SIG-M5 (cell line): ENCODE data around the gene NRARP.

ENCODE experiments used
- DNase-seq: peaks from one replicate; lab custom pipeline; 2025; lab: John Stamatoyannopoulos, UW

The NRARP gene

DNA sequence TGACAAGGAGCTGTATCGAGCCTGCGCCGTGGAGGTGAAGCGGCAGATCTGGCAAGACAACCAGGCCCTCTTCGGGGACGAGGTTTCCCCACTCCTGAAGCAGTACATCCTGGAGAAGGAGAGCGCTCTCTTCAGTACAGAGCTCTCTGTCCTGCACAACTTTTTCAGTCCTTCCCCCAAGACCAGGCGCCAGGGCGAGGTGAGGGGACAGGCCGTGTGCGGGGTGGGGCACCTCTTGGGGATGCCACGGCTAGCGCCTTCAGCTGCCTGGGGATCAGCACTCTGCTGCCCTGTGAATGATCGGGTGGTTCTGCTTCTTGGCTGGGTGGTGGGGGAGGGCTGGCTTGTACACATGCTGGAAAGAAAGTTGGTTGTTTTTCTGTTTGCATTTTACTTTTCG is 45.2 kb downstream of the NRARP start:
- no peak for DNase-seq

DNA sequence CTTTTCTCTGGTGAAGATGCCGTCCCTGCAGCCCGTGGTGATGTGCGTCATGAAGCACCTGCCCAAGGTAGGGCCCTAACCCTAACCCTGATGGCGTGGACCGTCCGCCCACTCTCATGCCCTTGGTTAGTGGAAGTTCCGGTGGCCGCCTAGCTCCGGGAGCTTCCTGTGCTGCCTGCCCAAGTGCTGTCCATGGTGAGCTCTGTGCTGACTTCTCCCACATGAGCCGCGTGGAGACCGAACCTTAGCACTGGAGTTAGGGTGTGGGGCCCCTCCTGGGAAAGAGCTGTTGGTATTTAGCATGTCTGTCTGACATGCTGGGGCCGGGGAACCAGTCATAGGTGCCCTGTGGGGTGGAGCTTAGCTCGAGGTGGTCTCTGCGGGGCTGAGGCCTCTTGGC is 45.7 kb downstream of the NRARP start:
- DNase-seq: no peak

DNA sequence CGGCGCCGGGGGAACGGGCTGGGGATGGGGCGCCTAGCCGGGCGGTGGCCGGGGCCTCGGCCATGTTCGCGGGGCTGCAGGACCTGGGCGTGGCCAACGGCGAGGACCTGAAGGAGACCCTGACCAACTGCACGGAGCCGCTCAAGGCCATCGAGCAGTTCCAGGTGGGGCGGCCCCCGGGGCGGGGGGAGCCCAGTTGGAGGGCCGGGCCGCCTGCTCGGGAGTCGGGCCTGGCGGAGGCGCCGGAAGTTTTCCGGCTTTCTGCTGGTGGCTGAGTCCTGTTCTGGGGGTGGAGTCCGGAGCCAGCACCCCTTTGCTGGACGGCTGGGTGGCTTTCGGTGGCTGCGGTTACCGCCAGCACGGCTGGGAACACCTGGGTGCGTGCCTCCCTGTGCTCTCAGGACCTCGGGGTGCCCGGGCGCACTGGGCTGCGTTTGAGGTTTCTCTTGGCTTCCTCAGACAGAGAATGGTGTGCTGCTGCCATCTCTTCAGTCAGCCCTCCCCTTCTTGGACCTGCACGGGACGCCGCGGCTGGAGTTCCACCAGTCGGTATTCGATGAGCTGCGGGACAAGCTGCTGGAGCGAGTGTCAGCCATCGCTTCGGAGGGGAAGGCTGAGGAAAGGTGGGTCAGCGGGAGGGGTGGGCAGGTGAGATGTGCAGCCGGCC is 46.5 kb downstream of the NRARP start:
- no peak for DNase-seq

DNA sequence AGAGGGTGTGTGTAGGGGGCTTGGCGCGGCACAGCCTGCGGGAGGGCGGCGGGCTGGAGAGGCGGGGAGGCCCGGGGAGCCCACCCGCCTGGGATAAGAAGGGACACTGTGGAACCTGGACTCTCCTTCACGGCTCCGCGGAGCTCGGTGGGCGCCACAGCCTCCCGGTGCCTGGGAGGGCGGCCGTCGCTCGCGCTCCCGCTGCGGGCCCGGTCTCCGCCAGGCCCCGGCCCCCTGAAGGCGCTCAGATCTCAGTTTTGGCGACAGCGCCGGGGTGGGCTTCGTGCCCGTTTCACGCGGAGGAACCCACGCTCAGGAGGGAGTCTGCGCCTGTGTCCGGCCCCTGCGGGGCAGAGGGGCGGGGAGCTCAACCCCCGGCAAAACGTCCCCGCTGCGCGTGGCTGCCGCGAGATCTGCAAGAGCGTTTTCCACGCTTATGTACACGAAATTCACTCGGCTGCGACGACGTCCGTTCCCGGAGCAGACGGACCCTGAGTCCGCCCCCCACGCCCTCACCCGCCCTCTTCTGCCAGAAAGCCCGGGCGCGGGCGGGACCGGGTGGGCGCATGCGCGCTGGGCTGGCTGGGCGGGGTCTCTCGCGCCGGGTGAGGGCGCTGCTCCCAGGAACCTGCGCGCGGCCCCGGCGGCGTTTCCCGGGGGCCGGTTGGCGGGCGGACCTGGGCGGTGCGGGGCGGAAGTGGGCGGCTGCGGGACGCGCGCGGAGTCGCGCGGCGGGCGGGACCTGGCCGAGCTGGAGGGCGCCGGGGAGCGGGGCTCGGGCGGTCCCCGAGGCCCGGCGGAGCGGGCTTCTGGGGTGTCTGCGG is 47.2 kb downstream of the NRARP start, which contains the start of gene NELFB:
Gene NELFB, plus strand, starts transcription at position 704 of the 824 bp plus-strand sequence.
- no peak for DNase-seq

DNA sequence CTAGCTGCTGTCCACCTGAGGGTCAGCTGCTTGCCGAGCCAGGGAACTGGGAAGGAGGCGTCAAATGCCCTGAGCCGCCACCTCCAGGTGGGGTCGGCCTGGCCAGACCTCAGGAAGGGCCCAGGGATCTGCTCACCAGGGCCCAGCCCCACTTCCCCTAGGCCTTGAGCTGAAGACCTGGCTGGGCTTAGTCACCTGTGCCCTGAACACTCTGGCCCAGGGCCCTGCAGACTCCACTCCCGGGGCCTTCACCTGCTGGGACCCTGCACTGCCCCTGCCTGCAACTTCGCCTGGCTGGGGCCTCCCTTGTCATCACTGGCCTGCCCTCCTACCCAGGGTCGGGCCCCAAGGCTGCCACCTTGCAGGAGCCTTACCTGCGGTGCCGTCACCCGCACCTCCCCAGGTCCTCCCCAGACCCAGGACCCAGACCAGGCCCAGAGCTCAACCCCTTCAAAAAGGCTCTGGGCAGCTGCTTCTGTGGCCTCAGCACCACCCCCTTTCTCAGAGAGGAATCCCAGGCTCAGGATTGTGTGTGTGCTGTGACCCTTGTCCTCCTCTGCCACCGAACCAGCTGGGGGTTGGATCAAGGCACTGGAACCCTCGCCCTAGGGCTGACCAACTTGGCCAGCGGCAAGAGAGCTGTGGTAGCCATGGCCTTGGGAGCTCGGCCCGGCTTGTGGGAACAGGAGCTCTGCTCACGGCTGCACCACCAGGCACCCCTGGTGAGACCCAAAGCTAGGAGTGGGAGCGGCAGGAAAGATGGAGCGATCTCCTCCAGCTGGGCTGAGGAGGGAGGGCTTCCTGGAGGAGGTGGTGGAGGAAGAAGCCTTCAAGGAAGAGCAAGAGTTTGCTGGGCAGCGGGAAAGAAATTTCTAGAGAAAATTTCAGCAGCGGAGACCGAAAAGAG is 48.1 kb downstream of the NRARP start:
- DNase-seq: no peak

DNA sequence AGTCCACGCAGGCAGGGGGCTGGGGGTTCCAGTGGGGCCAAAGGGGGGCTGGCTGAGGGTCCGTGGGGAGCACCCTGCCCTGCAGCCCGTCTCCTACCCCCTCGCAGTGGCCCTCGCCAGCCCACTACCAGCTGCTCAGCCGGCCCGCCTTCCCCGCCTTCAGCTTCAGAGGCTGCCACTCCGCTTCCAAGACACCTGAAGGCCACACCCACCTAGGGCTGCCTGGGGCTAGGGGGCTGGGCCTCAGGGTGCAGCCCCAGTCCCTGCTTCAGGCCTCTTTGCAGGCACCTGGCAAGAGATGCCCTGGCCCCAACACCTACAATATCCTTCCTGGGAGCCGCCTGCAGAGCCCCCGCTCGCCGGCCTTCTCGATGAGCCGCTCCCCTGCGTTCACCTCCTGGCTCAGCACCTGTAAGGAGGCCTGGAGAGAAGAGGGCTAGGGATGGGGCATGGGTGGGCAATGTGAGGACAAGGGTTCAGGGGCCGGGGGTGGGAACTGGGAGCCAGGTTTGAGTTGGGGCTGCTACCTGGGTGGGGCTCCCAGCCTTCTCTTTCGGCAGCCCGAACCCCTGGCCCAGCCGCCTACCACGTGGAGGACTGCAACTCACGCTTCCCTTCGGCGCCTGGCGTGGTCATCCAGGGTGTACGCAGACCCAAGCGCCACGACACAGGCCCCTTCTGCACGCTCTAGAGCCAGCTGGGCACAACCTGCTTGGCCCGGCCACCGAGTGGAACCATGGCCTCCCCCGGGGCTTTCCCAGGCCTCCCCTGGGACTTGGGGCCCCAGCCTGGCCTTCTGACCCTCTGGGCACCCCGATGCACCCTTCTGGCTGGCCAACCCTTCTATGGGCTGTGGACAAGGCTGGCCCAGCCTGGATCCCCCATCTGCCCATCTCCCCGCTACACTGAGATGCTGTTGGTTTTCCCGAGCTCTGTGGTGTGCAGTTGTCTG is 49.2 kb downstream of the NRARP start:
- DNase-seq: no peak

DNA sequence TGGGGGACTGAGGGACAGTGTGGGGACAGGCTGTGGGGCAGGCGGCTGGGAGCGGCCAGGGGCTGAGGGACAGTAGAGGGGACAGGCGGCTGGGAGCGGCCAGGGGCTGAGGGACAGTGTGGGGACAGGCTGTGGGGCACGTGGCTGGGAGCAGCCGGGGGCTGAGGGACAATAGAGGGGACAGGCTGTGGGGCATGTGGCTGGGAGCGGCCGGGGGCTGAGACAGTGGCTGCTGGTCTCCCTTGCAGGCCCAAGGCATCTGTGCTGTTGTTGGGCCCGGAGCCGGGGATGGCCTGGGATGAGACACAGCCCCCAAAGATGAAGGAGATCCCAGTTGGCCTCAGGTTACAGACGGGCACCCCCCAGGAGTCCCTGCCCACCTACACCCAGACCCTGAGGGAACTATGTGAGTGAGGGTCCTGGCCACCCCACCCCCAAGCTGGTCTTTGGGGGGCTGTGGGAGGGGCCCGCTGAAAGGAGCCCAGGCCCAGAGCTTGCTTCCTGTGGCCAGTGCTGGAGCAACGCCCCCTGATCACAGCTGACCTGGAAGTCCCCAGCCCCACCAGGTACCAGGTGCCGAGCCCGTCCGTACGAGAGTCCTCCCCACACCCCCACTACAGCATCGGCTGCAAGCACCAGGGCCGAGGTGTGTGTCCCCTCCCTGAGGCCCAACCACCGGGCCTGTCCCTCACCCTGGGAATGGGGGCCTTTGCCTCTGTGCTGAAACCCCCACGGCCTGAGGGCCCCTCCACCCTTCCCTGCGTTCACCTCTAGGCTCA is 50.4 kb downstream of the NRARP start:
- DNase-seq: no peak

DNA sequence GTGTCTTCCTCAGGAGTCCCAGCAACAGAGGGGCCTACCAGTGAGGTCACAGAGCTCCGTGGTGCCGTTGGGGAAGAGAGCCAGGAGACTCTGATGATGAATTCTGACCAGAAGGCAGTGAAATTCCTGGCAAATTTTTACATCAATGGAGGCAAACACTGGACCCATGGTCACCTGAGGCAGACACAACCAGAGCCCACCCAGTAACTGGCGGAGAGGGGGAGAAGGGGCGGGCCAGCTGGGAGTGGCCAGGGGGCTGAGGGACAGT is 50.9 kb downstream of the NRARP start, which contains the start of gene STPG3:
Gene STPG3, plus strand, starts transcription at position 93 of the 268 bp plus-strand sequence. Its CDS starts 1 bp downstream, at position 94.
- no peak for DNase-seq

DNA sequence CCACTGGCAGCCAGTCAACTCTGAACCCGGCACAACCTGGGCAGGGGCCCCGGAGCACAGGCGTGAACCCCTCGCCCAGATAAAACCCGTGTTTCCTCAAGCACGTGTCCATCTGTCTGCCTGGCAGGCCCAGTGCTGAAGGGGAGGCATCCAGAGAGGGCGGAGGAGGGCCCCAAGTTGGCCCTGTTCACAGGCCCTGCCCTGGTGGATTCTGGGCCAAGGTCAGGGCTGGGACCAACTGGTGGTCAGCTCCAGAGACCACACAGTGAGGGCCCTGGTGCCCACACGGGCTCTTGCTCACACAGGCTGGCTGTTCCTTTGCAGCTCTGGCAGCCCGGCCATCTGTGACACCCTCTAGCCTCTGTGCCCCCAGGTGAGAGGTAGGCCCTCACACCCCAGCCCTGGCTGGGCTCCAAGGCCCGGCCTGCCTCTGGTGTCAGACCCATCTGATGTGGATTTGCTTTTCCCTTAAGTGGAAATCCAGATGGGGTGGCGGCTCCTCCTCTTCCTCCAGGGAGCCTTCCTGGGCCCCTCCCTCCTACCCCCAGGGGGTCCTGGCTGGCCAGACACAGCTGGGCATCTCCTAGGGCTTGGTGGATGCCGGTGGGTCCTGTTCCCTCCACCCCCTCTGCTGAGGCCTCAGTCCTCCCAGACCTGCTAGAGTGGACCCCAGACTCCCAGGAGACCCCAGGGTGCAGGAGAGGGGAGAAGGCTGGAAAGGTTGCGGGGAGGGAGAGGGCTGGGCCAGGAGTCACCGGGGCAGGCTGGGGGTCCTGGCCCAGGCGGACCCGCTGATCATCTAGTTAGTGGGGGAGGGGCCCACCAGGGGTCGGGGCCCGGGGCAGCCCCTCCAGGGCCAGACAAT is 51.5 kb downstream of the NRARP start:
- no peak for DNase-seq
